ENCODE data around the gene FOS.

The FOS gene

GRCh38 chr14:75313294-75313693 lies 34.7 kb downstream of the FOS start (continued):
- TF ChIP-seq ZNF777 (tag by site-specific recombination; IDR thresholded peaks at IDR 0.05; ENCODE audit: borderline replicate concordance): no peak
- TF ChIP-seq WT1 (tag by site-specific recombination; IDR thresholded peaks at IDR 0.05): no peak
- no peak for TF ChIP-seq TSHZ1 (tag by site-specific recombination; IDR thresholded peaks at IDR 0.05; ENCODE audit: borderline replicate concordance)
- no peak for TF ChIP-seq ZNF266 (tag by site-specific recombination; IDR thresholded peaks at IDR 0.05; ENCODE audit: low read depth)
- TF ChIP-seq SCRT2 (tag by site-specific recombination; IDR thresholded peaks at IDR 0.05): no peak
- no peak for TF ChIP-seq ZNF10 (tag by site-specific recombination; IDR thresholded peaks at IDR 0.05)

- H3K9me3 ChIP-seq (ENCODE audit: control insufficient read depth, insufficient read depth, low read depth, low read length): no peaks in the 10 kb centered on the region
- no peak overlapping the region for H3K27ac ChIP-seq (ENCODE audit: extremely low read depth, low read depth, low read length)
- POLR2A ChIA-PET: no interaction called here
- no peak overlapping the region for H3K4me3 ChIP-seq (ENCODE audit: low read depth, low read length)
- no peak for TF ChIP-seq ZSCAN16 (tag by site-specific recombination; IDR thresholded peaks at IDR 0.05)
- no peak for TF ChIP-seq ZNF311 (tag by site-specific recombination; IDR thresholded peaks at IDR 0.05; ENCODE audit: borderline replicate concordance)
- TF ChIP-seq ZFP41 (tag by site-specific recombination; IDR thresholded peaks at IDR 0.05; ENCODE audit: borderline replicate concordance): no peak
- TF ChIP-seq ZNF335 (tag by site-specific recombination; conservative IDR thresholded peaks at IDR 0.05): no peak
- TF ChIP-seq ZNF514 (tag by site-specific recombination; IDR thresholded peaks at IDR 0.05): no peak
- no peak for TF ChIP-seq ZBTB10 (tag by site-specific recombination; IDR thresholded peaks at IDR 0.05)
- no peak for TF ChIP-seq ZNF654 (tag by site-specific recombination; IDR thresholded peaks at IDR 0.05; ENCODE audit: low read depth)
- no peak for TF ChIP-seq SCRT1 (tag by site-specific recombination; IDR thresholded peaks at IDR 0.05; ENCODE audit: borderline replicate concordance)
- no peak for TF ChIP-seq TCF7L2 (IDR thresholded peaks at IDR 0.05; ENCODE audit: borderline replicate concordance, low read depth, low read length)
- TF ChIP-seq ZNF140 (tag by site-specific recombination; IDR thresholded peaks at IDR 0.05): no peak
- TF ChIP-seq ZNF433 (tag by site-specific recombination; IDR thresholded peaks at IDR 0.05; ENCODE audit: low read depth): no peak
- no peak for TF ChIP-seq WT1 (tag by site-specific recombination; IDR thresholded peaks at IDR 0.05)
- TF ChIP-seq KLF10 (tag by site-specific recombination; IDR thresholded peaks at IDR 0.05): no peak
- TF ChIP-seq ZNF112 (tag by site-specific recombination; IDR thresholded peaks at IDR 0.05): no peak
- TF ChIP-seq ZNF248 (tag by site-specific recombination; IDR thresholded peaks at IDR 0.05): no peak
- TF ChIP-seq AEBP2 (tag by site-specific recombination; IDR thresholded peaks at IDR 0.05; ENCODE audit: borderline replicate concordance): no peak
- no peak for TF ChIP-seq ZNF626 (tag by site-specific recombination; IDR thresholded peaks at IDR 0.05)
- TF ChIP-seq ZBTB20 (tag by site-specific recombination; IDR thresholded peaks at IDR 0.05): no peak
- TF ChIP-seq ZNF133 (tag by site-specific recombination; IDR thresholded peaks at IDR 0.05): no peak
- H3K36me3 ChIP-seq (ENCODE audit: control insufficient read depth in 2 of 2, insufficient read depth in 1 of 2, low read length in 2 of 2): no peaks in the 10 kb centered on the region
- 0 out of 2 replicates have a peak, but pooled peaks cover 5% of the 10 kb centered on the region for H3K4me1 ChIP-seq (ENCODE audit: control insufficient read depth, insufficient read depth, low read length)
- CTCF ChIA-PET: interaction anchor here (0.7 to 1.1 kb wide), 2 partner anchors 204 to 371 kb away, joined by 3 to 4 read pairs; no protein-coding TSS in a partner anchor
Measured at GRCh38 chr14:75315144-75315543, 36.5 kb downstream of the FOS start.
